Measurements from ENCODE around the gene EEA1.

The EEA1 gene

DNA sequence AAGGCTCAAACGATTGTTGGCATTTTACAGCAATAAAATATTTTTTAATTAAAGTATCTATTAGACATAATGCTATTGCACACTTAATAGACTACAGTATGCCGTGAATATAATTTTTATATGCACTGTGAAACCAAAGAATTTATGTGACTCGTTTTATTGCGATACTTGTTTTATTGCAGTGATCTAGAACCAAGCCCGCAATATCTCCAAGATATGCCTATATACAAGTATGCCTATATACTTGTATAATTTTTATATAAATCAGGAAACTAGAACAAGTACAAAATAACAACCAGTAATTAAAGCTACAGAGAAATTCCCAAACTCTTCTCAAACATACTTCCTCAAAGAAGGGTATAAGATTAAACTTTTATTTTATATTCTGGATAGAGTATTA lies 31.3 kb downstream of the EEA1 start:
- CTCF ChIA-PET = no interaction called here

DNA sequence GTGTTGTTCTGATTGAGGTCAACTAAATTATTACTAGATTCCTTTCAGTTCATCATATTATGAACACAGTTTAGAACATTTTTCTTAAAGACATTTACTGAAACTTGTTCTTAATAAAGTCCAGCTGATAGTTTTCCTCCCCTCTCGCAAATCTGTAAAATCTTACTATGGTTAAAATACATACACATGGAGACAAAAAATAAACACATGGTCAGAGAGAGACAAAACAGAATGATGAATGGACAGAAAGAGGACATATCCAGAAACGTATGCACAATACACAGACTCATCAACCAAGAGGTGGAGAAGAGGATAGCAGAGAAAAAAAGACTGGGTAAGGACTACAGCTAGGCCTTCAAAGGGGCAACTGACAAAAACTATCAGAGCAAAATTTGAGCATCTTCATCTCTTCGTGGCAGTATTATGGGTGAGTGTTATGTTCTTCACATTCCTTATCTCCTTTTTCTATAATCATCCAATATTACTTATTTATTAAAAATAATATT lies 38.4 kb downstream of the EEA1 start:
- CTCF ChIA-PET = no interaction called here
- TF ChIP-seq, protein P1, sequence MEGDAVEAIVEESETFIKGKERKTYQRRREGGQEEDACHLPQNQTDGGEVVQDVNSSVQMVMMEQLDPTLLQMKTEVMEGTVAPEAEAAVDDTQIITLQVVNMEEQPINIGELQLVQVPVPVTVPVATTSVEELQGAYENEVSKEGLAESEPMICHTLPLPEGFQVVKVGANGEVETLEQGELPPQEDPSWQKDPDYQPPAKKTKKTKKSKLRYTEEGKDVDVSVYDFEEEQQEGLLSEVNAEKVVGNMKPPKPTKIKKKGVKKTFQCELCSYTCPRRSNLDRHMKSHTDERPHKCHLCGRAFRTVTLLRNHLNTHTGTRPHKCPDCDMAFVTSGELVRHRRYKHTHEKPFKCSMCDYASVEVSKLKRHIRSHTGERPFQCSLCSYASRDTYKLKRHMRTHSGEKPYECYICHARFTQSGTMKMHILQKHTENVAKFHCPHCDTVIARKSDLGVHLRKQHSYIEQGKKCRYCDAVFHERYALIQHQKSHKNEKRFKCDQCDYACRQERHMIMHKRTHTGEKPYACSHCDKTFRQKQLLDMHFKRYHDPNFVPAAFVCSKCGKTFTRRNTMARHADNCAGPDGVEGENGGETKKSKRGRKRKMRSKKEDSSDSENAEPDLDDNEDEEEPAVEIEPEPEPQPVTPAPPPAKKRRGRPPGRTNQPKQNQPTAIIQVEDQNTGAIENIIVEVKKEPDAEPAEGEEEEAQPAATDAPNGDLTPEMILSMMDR (IDR thresholded peaks at IDR 0.05; ENCODE audit: insufficient read depth, low read length, missing control alignments) = no peak
- H3K4me3 ChIP-seq (ENCODE audit: low read depth, low read length) = no peak overlapping the region
- DNase-seq (ENCODE audit: low read depth, low spot score) = no peak
- POLR2A ChIA-PET = no interaction called here

More for the DNA sequence above, 31.3 kb downstream of the EEA1 start:
- no peak for DNase-seq (ENCODE audit: low read depth, low spot score)
- POLR2A ChIA-PET = no interaction called here
- TF ChIP-seq, protein P1 (IDR thresholded peaks at IDR 0.05; ENCODE audit: insufficient read depth, low read length, missing control alignments) = no peak
- H3K4me3 ChIP-seq (ENCODE audit: low read depth, low read length) = no peak overlapping the region

DNA sequence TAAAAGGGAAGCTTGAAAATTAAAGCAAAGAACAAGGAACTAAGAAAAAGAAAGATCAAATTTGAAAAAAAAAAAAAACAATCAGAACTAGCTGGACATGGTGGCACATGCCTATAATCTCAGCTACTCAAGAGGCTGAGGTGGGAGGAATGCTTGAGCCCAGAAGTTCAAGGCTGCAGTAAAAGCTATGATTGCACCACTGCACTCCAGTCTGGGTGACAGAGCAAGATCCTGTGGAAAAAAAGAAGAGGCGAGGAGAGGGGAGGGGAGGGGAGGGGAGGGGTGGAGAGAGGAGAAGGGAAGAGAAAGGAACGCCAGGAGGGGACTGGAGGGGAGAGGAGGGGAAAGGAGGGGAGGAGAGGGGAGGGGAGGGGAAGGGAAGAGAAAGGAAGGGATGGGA lies 43.0 kb downstream of the EEA1 start:
- no peak overlapping the region for H3K4me3 ChIP-seq (ENCODE audit: low read depth, low read length)

DNA sequence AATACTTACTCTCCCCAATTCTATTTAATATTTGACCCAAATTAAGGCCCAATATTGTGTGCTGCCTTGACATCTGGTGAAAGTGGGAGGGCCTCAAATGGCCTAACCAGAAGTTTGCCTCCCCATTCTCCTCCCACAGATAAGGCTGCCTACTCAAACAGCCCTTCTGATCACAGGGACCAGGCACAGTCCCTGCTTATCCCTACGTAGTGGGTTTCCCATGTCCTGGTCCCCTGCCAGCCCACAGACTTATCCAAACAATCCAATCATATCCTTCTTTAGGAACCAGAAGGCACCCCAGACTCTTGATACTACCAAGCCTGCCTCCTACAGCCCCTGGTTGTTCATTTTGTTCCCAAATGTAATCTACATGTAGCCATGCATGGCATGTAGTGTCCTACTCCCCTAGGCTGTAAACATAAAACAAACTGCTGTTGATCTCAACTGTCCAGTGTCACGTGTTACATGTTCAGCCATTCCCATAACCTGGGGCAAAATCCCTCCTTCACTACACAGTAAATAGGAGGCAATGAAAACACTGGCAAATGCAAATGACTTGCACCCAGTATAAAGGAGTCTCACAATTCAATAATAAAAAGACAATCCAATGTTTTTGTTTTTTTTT lies 49.3 kb downstream of the EEA1 start:
- TF ChIP-seq, protein P1 (IDR thresholded peaks at IDR 0.05; ENCODE audit: insufficient read depth, low read length, missing control alignments) = no peak
- ChIA-PET POLR2A (no interaction called here), CTCF (no interaction called here)
- no peak for DNase-seq (ENCODE audit: low read depth, low spot score)
- no peak overlapping the region for H3K4me3 ChIP-seq (ENCODE audit: low read depth, low read length)

More for the DNA sequence above, 43.0 kb downstream of the EEA1 start:
- DNase-seq (ENCODE audit: low read depth, low spot score) = no peak
- POLR2A ChIA-PET = no interaction called here
- CTCF ChIA-PET = interaction anchor here (0.9 to 1.1 kb wide), 2 partner anchors 11 to 40 kb away, joined by 3 to 5 read pairs; no protein-coding TSS in a partner anchor
- TF ChIP-seq, protein P1 (IDR thresholded peaks at IDR 0.05; ENCODE audit: insufficient read depth, low read length, missing control alignments) = no peak

DNA sequence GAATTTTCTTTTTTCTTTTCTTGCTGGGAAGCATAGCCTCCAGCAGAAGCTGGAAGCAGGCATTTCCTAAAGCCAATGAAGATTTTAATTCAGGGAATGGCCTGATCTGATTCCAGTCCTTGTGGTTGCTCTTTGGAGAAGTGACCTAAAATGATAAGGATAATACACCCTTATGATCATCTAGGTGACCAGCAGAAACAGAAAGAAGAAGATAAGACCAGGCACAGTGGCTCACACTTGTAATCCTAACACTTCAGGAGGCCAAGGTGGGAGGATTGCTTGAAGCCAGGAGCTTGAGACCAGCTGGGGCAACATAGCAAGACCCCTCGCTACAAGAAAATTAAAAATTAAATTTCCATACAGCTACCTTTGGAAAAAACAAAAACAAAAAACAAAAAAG lies 51.2 kb downstream of the EEA1 start:
- H3K4me3 ChIP-seq (ENCODE audit: low read depth, low read length) = no peak overlapping the region
- CTCF ChIA-PET = interaction anchor here (0.9 kb wide), 1 partner anchor 24 kb away, joined by 3 read pairs; no protein-coding TSS in a partner anchor
- TF ChIP-seq, protein P1 (IDR thresholded peaks at IDR 0.05; ENCODE audit: insufficient read depth, low read length, missing control alignments) = no peak
- DNase-seq (ENCODE audit: low read depth, low spot score) = no peak
- POLR2A ChIA-PET = no interaction called here

DNA sequence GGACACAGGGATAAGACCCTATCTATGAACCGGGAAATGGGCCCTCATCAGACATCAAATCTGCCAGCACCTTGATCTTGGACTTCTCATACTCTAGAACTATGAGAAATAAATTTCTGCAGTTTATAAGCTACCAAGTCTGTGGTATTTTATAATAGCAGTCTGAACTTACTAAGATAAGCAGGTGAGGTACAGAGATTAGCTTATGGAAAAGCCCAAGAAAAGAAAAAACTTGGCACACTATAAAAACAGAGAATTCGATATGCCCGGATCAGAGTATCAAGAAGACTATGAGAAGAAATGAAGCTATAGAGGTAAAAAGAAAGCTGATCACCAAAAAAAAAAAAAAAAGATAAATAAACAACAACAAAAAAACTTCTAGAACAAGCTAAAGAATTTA lies 52.6 kb downstream of the EEA1 start:
- DNase-seq (ENCODE audit: low read depth, low spot score) = no peak
- TF ChIP-seq, protein P1 (IDR thresholded peaks at IDR 0.05; ENCODE audit: insufficient read depth, low read length, missing control alignments) = no peak
- CTCF ChIA-PET = no interaction called here
- POLR2A ChIA-PET = no interaction called here
- no peak overlapping the region for H3K4me3 ChIP-seq (ENCODE audit: low read depth, low read length)

Measured in AG04449 (cell line).